NCI-H2227 (cell line): ENCODE measurements around the gene OR56A4.
A peak's percentile ranks its signal among the peaks of the same experiment; 100 is the strongest.

Experiments
- DNase-seq: peaks from one replicate; lab custom pipeline; 2025; ENCODE audit not compliant: unreplicated experiment; lab: John Stamatoyannopoulos, UW

The OR56A4 gene

GRCh38 chr11:6006846-6007245, at the start of gene OR56A4:
Gene OR56A4 (minus strand): TSS chr11:6006946. CDS start chr11:6002992, 3,954 bp downstream.
- DNase-seq, result no peak

GRCh38 chr11:6055569-6055968, 48.8 kb upstream of the OR56A4 start:
- DNase-seq, result no peak

GRCh38 chr11:6052374-6052773, 45.6 kb upstream of the OR56A4 start:
- DNase-seq, result no peak

- no peak for DNase-seq
Observed at GRCh38 chr11:6040874-6041273, 34.1 kb upstream of the OR56A4 start.

GRCh38 chr11:6030708-6031405, 24.1 kb upstream of the OR56A4 start, which contains the start of gene OR56A1:
Gene OR56A1 (minus strand): TSS chr11:6030758. CDS start chr11:6027692, 3,066 bp downstream.
- no peak for DNase-seq

- no peak for DNase-seq
Observed at GRCh38 chr11:6027501-6027900, 20.8 kb upstream of the OR56A4 start.

- no peak for DNase-seq
Observed at GRCh38 chr11:6025056-6025455, 18.3 kb upstream of the OR56A4 start.

GRCh38 chr11:6022956-6023355, 16.2 kb upstream of the OR56A4 start:
- DNase-seq, result peak; percentile 58

GRCh38 chr11:6013042-6013441, 6.3 kb upstream of the OR56A4 start:
- no peak for DNase-seq

- no peak for DNase-seq
Observed at GRCh38 chr11:6012035-6012668, 5.4 kb upstream of the OR56A4 start.

- no peak for DNase-seq
Observed at GRCh38 chr11:6006395-6006794, 351 bp downstream of the OR56A4 start.

- DNase-seq, result no peak
Observed at GRCh38 chr11:6002202-6002699, 4.5 kb downstream of the OR56A4 start.

- no peak for DNase-seq
Observed at GRCh38 chr11:5994791-5995190, 12.0 kb downstream of the OR56A4 start.

GRCh38 chr11:5992604-5993251, 14.0 kb downstream of the OR56A4 start:
- DNase-seq, result peak; percentile 22

GRCh38 chr11:5992150-5992549, 14.6 kb downstream of the OR56A4 start:
- no peak for DNase-seq

GRCh38 chr11:5989203-5989602, 17.5 kb downstream of the OR56A4 start:
- no peak for DNase-seq

- DNase-seq, result no peak
Observed at GRCh38 chr11:5986885-5987284, 19.9 kb downstream of the OR56A4 start, which contains the start of gene OR52L1. Gene OR52L1 (minus strand): TSS chr11:5986985. CDS start chr11:5986930, 55 bp downstream.

GRCh38 chr11:5983443-5983842, 23.3 kb downstream of the OR56A4 start:
- DNase-seq, result no peak

GRCh38 chr11:5973530-5973929, 33.2 kb downstream of the OR56A4 start:
- no peak for DNase-seq

- DNase-seq, result no peak
Observed at GRCh38 chr11:5968394-5968793, 38.4 kb downstream of the OR56A4 start, which contains the start of gene OR56A5. Gene OR56A5 (minus strand): TSS chr11:5968494. CDS start chr11:5968494, 0 bp downstream.

- DNase-seq, result no peak
Observed at GRCh38 chr11:5967708-5968107, 39.0 kb downstream of the OR56A4 start.

GRCh38 chr11:5966958-5967357, 39.8 kb downstream of the OR56A4 start:
- DNase-seq, result no peak
